Activated naive CD4-positive, alpha-beta T cell treated with anti-CD3 and anti-CD28 coated beads, Interleukin-2, amount 50 U/mL, for 72 hours (primary cell): ENCODE results near the gene SNRNP35. TPM values are rescaled to one million over a fixed set of nuclear protein-coding genes. Genes with fewer than 3 reads are reported as not detected.
"Not testable (repeated sequence)": the region's sequence is repeated elsewhere in the genome, so short reads cannot be mapped to it uniquely, and the experiment has no call there.

Experiments
- ATAC-seq, 2 donors: fragments of 150-1000 bp; cut with Tn5 transposase; 2 replicates each; pipeline ENCODE4 v1.10.0; 2021; ENCODE audit warnings: mild to moderate bottlenecking in 2 of 2, moderate library complexity in 2 of 2
- DNase-seq, 2 donors: peaks; one replicate each; pipeline ENCODE4 v3.0.0; 2021 to 2022; ENCODE audit warnings: low spot score in 2 of 2
- H3K27ac Mint-ChIP-seq, 2 donors: one replicate each; pipeline ENCODE4 v1.8.0; 2022; ENCODE audit warnings: mild to moderate bottlenecking in 2 of 2, mixed read lengths in 2 of 2
- H3K36me3 Mint-ChIP-seq, 2 donors: one replicate each; pipeline ENCODE4 v1.8.0; 2022; ENCODE audit warnings: mixed read lengths in 2 of 2
- H3K9me3 Mint-ChIP-seq, 2 donors: one replicate each; pipeline ENCODE4 v1.8.0; 2022; ENCODE audit warnings: mixed read lengths in 2 of 2
- total RNA-seq, 2 donors: library from RNA; stranded (reverse); gene quantifications; one replicate each; pipeline ENCODE4 v1.2.3, GENCODE V29; 2022

Gene SNRNP35
- total RNA-seq, 2 donors from 2014 or later, result 20.9 to 26.4 TPM

GRCh38 chr12:123475246-123475703, 17.3 kb downstream of the SNRNP35 start:
- ATAC-seq, result peak in 1 of 2 donors; percentile 7

GRCh38 chr12:123478069-123478468, 20.1 kb downstream of the SNRNP35 start:
- Mint-ChIP-seq H3K27ac (no peak overlapping the region), H3K9me3 (no peaks in the 10 kb centered on the region), H3K36me3 (peaks cover 0 to 9% of the 10 kb centered on the region in 2 donors)
- no peak for ATAC-seq
- DNase-seq, result no peak

More at GRCh38 chr12:123475246-123475703, 17.3 kb downstream of the SNRNP35 start:
- H3K9me3 Mint-ChIP-seq, result no peaks in the 10 kb centered on the region
- H3K36me3 Mint-ChIP-seq, result peaks cover 0 to 9% of the 10 kb centered on the region in 2 donors
- no peak for DNase-seq
- peak overlapping the region; percentile 77 to 93 for H3K27ac Mint-ChIP-seq

GRCh38 chr12:123478762-123479161, 20.8 kb downstream of the SNRNP35 start:
- ATAC-seq, result no peak
- DNase-seq, result no peak
- H3K27ac Mint-ChIP-seq, result no peak overlapping the region
- H3K36me3 Mint-ChIP-seq, result peaks cover 0 to 9% of the 10 kb centered on the region in 2 donors
- no peaks in the 10 kb centered on the region for H3K9me3 Mint-ChIP-seq

- no peak for ATAC-seq
- Mint-ChIP-seq H3K36me3 (peaks cover 0 to 9% of the 10 kb centered on the region in 2 donors), H3K27ac (peak overlapping the region in 1 of 2 donors; percentile 59), H3K9me3 (no peaks in the 10 kb centered on the region)
- no peak for DNase-seq
Measured at GRCh38 chr12:123479442-123480180, 21.7 kb downstream of the SNRNP35 start.

- not testable (repeated sequence) for H3K36me3 Mint-ChIP-seq, H3K9me3 Mint-ChIP-seq, ATAC-seq, DNase-seq
- H3K27ac Mint-ChIP-seq, result peak overlapping the region in 1 of 2 donors; percentile 44
Measured at GRCh38 chr12:123481251-123481650, 23.3 kb downstream of the SNRNP35 start.

DNA sequence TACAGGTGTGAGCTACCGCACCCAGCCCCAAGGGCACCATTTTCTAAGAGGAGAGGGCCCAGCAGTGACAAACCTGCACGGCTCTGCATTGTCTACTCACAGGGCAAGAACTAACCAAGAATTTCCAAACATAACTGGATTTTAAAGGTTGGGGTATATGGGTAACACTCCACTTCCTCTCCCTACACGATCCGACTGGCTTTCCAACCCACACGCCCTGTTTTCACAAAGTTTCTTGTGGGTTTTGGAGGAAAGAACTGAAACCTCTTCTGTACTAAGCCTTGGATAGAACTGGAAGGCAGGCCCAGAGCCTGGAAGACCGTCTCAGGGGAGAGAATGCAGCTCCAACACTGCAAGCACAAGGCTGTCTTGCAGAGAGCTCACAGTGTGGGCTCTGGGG, 24.9 kb downstream of the SNRNP35 start:
- ATAC-seq (no peak), DNase-seq (no peak)
- Mint-ChIP-seq H3K27ac (no peak overlapping the region), H3K9me3 (no peaks in the 10 kb centered on the region), H3K36me3 (no peaks in the 10 kb centered on the region)

DNA sequence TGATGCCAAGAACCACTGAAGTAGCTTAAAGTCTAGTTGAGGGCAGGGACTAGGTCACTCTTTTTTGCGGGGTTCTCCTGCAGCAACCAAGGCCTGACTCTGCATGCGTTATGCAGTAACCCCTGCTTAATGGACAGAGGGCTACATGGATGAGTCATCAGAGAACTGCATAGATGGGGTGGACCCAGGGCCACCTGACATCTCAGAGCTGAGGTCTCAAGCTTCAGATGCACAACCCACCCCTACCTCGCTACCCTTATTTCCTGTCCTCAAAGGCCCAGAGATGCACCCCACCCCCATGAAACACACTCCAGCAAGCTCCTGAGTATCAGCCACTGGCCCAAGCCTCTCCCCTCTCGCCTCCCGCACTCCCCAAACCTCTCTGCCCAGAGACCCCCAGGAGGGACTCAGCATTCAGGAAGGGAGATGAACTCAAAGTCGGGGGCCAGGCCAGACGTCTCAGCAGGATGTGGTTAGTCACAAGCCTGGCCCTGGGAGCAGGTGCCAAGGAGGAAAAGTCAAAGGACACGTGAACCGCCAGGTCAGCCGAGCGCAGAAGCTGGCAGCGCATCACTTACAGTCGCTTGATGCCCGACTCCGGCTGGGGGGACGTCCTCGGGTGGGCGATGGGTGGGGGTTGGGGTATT, 25.8 kb downstream of the SNRNP35 start:
- ATAC-seq (peak in 1 of 2 donors; percentile 67), DNase-seq (peak in 1 of 2 donors; percentile 6)
- Mint-ChIP-seq H3K27ac (peak overlapping the region in 1 of 2 donors; percentile 80), H3K9me3 (no peaks in the 10 kb centered on the region), H3K36me3 (no peaks in the 10 kb centered on the region)

DNA sequence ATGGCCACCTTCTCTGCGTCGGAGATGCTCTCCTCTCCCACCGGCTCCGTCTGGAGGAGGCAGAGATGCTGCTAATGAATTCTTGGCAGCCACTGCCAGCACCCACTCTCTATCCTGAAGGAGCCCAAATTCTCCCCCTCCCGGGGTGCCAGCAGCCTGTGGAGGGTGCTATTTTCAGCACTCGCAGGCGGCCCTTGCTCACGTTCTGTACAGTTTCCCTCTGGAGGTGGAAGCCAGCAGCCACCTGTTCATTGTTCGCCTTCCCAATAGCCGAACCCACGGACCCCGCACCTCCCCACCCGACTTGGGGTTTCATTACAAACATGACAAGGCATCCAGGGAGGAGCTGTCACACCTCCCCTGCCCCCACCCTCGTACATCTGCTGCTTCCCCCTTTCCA, 27.8 kb downstream of the SNRNP35 start:
- H3K9me3 Mint-ChIP-seq, result no peaks in the 10 kb centered on the region
- ATAC-seq (no peak), DNase-seq (no peak)
- H3K27ac Mint-ChIP-seq, result no peak overlapping the region
- H3K36me3 Mint-ChIP-seq, result no peaks in the 10 kb centered on the region

DNA sequence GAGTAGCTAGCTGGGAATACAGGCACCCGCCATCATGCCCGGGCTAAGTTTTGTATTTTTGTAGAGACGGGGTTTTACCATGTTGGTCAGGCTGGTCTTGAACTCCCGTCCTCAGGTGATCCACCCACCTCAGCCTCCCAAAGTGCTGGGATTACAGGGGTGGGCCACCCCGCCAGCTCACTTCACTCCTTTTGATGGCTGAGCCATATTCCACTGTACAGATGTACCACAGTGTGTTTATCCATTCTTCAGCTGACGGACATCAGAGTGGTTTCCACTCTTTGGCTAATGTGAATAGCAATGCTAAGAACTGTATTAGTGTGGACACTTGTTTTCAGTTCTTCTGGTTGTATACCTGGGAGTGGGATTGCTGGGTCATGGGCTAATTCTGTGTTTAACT, 29.5 kb downstream of the SNRNP35 start:
- H3K9me3 Mint-ChIP-seq, result no peaks in the 10 kb centered on the region
- no peak for DNase-seq
- no peak for ATAC-seq
- H3K27ac Mint-ChIP-seq, result peak overlapping the region in 1 of 2 donors; percentile 3
- no peaks in the 10 kb centered on the region for H3K36me3 Mint-ChIP-seq

GRCh38 chr12:123488539-123489230, 30.7 kb downstream of the SNRNP35 start:
- Mint-ChIP-seq H3K9me3 (no peaks in the 10 kb centered on the region), H3K27ac (peak overlapping the region in 1 of 2 donors; percentile 3), H3K36me3 (no peaks in the 10 kb centered on the region)
- DNase-seq, result no peak
- ATAC-seq, result no peak

GRCh38 chr12:123489580-123489979, 31.6 kb downstream of the SNRNP35 start:
- no peaks in the 10 kb centered on the region for H3K9me3 Mint-ChIP-seq
- DNase-seq, result no peak
- no peak overlapping the region for H3K27ac Mint-ChIP-seq
- no peaks in the 10 kb centered on the region for H3K36me3 Mint-ChIP-seq
- ATAC-seq, result no peak

DNA sequence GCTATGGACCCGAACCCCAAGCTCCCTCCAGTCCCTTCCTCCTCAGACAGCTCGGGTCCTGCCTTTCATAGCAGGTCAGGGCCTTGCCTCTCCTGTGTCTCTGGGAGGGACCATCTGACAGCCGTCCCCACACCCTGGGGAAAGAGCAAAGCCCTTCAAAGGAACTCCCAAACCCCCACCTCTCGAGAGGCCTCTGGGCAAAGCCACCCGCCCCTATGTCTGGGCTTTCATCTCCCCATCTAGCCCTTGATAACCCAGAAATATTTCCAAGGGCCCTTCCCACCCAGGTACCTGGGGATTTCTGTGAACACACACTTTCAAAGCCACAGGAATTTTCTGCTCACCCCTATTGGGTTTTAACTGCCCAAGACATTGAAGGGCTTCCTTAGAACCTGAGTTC, 32.1 kb downstream of the SNRNP35 start:
- H3K36me3 Mint-ChIP-seq, result no peaks in the 10 kb centered on the region

DNA sequence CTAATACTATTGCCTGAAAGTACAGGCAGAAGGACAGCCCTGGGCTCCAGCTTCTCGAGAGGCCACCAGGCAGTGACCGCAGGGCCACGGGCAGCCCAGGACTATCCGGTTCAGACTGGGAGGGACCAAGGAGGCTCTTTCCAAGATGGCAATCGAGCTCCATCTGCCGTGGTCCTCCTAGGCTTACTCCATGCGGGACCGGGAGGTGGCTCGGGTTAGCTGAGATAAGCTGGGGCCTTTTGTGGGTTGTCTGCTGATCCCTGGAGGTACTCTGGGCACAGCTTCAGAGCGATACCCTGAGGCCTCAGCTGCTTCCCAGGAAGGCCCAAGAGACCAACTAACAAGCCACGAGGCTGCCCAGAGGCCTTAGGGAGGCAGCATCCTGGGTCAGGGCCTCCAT, 33.1 kb downstream of the SNRNP35 start:
- Mint-ChIP-seq H3K9me3 (no peaks in the 10 kb centered on the region), H3K27ac (no peak overlapping the region), H3K36me3 (no peaks in the 10 kb centered on the region)
- DNase-seq (no peak), ATAC-seq (no peak)

More for the DNA sequence above, 32.1 kb downstream of the SNRNP35 start:
- H3K9me3 Mint-ChIP-seq, result no peaks in the 10 kb centered on the region
- no peak overlapping the region for H3K27ac Mint-ChIP-seq
- no peak for ATAC-seq
- no peak for DNase-seq

DNA sequence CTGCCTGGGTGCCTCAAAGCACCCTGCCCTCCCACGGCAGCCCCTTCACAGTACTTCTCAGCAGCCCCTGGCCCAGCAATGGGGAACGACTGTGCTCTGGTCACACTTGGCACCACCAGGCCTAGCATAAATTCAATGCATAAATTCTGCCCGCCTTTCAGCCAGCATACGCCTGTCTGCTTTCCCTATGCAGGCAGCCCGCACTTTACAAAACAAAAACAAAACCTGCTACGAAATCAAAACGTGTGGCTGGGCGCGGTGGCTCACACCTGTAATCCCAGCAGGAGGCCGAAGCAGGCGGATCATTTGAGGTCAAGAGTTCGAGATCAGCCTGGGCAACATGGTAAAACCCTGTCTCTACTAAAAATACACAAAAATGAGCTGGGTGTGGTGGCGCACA, 33.5 kb downstream of the SNRNP35 start:
- no peak overlapping the region for H3K27ac Mint-ChIP-seq
- DNase-seq (no peak), ATAC-seq (no peak)
- no peaks in the 10 kb centered on the region for H3K9me3 Mint-ChIP-seq
- H3K36me3 Mint-ChIP-seq, result no peaks in the 10 kb centered on the region

- not testable (repeated sequence) for H3K27ac Mint-ChIP-seq, ATAC-seq, DNase-seq, H3K9me3 Mint-ChIP-seq, H3K36me3 Mint-ChIP-seq
Measured at GRCh38 chr12:123492339-123493039, 34.5 kb downstream of the SNRNP35 start.

DNA sequence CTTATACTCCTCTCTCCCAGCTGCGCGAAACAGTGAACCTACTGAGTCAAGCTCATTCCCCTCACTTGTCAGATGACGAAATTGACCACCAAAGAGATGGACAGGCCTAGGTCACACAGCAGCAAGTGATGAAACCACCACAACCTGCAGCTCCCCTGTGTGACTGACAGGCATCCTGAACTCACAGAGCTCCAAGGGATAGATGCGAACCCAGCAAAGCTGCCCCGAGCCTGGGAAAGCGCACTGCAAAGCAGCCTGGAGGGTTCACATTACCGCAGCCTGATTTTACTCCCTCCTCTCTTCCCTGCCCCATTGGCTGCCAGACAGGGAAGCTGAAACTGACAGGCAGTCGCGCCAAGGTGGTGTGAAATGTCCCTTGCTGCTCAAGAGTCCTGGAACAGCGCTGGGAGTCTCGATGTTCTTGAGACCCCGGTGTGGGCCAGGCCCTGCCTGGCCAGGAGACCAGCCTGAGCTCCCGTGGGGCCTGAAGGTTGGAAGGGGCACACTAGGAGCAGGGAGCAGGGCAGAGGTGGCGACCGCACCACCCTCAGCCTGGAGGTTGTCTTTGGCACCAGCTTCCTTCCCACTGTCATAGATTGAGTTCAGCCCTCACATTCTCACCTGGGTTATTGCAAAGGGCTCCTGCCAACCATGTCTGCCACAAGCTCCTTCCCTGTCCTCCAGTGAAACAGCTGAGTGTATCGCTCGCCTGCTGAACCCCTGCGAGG, 36.3 kb downstream of the SNRNP35 start:
- no peak for ATAC-seq
- Mint-ChIP-seq H3K27ac (no peak overlapping the region), H3K9me3 (no peaks in the 10 kb centered on the region), H3K36me3 (no peaks in the 10 kb centered on the region)
- DNase-seq, result no peak
